HUES48 (cell line): ENCODE data around the gene IGFBP6.

Source experiments
- H3K27ac ChIP-seq: one replicate; pipeline ENCODE4 v1.7.0; 2013; ENCODE audit warnings: low read depth, low read length, inconsistent platforms
- H3K27me3 ChIP-seq: 2 replicates; pipeline ENCODE4 v1.6.1; 2013; ENCODE audit warnings: mild to moderate bottlenecking, low read length; ENCODE audit not compliant: control insufficient read depth, insufficient read depth
- H3K36me3 ChIP-seq: 2 replicates; pipeline ENCODE4 v1.6.1; 2013; ENCODE audit warnings: low read length; ENCODE audit not compliant: control insufficient read depth, insufficient read depth
- H3K4me1 ChIP-seq: 2 replicates; pipeline ENCODE4 v1.6.1; 2013; ENCODE audit warnings: mild to moderate bottlenecking, low read length; ENCODE audit not compliant: control insufficient read depth, insufficient read depth
- H3K4me3 ChIP-seq: 2 replicates; pipeline ENCODE4 v1.5.1; 2013; ENCODE audit warnings: mild to moderate bottlenecking, low read depth, low read length
- H3K9ac ChIP-seq: 2 replicates; pipeline ENCODE4 v1.6.1; 2013; ENCODE audit warnings: mild to moderate bottlenecking, low read depth, low read length, moderate library complexity
- H3K9me3 ChIP-seq: 2 replicates; pipeline ENCODE4 v1.6.1; 2013; ENCODE audit warnings: low read length; ENCODE audit not compliant: control insufficient read depth, insufficient read depth

Gene IGFBP6

DNA sequence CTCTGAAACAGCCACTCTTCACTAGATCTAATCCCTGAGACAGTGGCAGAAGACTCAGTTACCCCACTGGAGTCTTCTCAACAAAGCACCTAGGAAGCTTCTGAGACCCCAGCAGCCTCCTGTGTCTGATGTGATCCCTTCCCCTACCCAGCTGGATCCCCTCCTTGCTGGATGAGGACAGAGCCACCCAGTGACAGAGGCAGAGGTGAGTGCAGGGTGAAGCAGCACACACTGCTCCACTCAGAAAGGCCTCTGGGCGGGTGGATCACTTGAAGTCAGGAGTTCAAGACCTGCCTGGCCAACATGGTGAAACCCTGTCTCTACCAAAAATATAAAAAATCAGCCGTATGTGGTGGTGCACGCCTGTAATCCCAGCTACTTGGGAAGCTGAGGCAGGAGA, 21.0 kb upstream of the IGFBP6 start:
- no peak overlapping the region for H3K9ac ChIP-seq

GRCh38 chr12:53077030-53077429, 20.4 kb upstream of the IGFBP6 start:
- peaks cover 12% of the 10 kb centered on the region for H3K27me3 ChIP-seq
- no peak overlapping the region for H3K4me3 ChIP-seq
- no peak overlapping the region for H3K9ac ChIP-seq
- H3K9me3 ChIP-seq: no peaks in the 10 kb centered on the region
- peaks cover 11% of the 10 kb centered on the region; the same call in 1 of the 2 replicates for H3K36me3 ChIP-seq
- peaks cover 12% of the 10 kb centered on the region for H3K4me1 ChIP-seq
- H3K27ac ChIP-seq: no peak overlapping the region

More for the DNA sequence above, 21.0 kb upstream of the IGFBP6 start:
- H3K4me1 ChIP-seq: peaks cover 14% of the 10 kb centered on the region
- no peak overlapping the region for H3K27ac ChIP-seq
- peaks cover 11% of the 10 kb centered on the region; the same call in 1 of the 2 replicates for H3K36me3 ChIP-seq
- H3K4me3 ChIP-seq: no peak overlapping the region
- no peaks in the 10 kb centered on the region for H3K9me3 ChIP-seq
- H3K27me3 ChIP-seq: peaks cover 12% of the 10 kb centered on the region

GRCh38 chr12:53078425-53079225, 18.8 kb upstream of the IGFBP6 start:
- H3K9ac ChIP-seq: peak overlapping the region; percentile 5; the same call in 1 of the 2 replicates
- no peaks in the 10 kb centered on the region for H3K9me3 ChIP-seq
- H3K27ac ChIP-seq: peak overlapping the region; percentile 63
- H3K27me3 ChIP-seq: peaks cover 12% of the 10 kb centered on the region
- H3K4me1 ChIP-seq: peaks cover 3% of the 10 kb centered on the region; the same call in 1 of the 2 replicates
- 0 out of 2 replicates have a peak, but pooled peaks cover 5% of the 10 kb centered on the region for H3K36me3 ChIP-seq
- H3K4me3 ChIP-seq: peak overlapping the region; percentile 81

DNA sequence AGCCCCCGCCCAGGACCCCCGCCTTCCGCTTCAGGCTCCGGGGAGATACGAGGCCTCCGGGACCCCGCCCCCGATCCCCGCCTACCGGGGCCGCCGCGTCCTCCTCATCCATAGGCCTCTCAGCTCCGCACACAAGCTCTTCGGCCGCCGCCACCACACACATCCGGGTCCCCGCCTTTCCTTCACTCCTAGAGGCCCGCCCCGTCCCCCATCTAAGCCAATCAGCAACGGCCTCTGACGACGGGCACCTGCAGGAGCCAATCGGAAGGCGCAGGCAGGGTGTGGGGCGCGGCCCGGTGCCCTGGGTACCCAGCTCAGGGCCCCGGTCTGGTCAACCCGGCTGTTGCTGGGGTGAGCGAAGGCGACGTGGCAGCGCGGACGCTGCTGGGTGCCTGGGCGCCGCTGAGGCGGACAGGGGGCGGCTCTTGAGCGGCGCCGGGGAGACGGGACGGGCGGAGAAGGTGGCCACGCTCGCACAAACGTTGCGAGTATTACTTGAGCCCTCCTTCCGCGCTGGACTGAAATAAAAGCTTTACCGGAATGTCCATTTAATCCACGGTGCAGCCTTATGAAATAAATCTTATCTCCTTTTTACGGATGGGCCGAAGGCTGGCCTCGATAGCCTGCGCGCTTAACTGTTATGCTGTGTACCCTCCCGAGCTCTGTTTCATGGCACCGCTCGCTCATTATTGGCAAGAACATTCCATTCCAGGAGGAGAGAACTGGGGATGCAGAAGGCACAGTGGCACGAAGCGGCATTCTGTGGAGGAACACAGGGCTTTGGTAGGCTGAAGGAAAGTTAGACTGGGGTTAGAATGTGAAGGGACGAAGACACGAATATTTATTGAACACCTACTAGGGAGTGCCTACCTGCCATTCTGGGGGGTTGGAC, 18.0 kb upstream of the IGFBP6 start, which contains the start of gene SPRYD3:
SPRYD3 (minus strand) TSS at position 165 of the 892 bp plus-strand sequence; CDS start at position 108, 57 bp downstream.
- H3K27ac ChIP-seq: peak within 1 kb of the TSS; percentile 79

GRCh38 chr12:53082637-53083175, 14.8 kb upstream of the IGFBP6 start:
- Histone ChIP-seq H3K36me3 (no peaks in the 10 kb centered on the region), H3K4me1 (peaks cover 3% of the 10 kb centered on the region; the same call in 1 of the 2 replicates), H3K4me3 (no peak overlapping the region), H3K9me3 (no peaks in the 10 kb centered on the region), H3K27me3 (peaks cover 12% of the 10 kb centered on the region), H3K27ac (no peak overlapping the region), H3K9ac (no peak overlapping the region)

More for the DNA sequence above, 18.0 kb upstream of the IGFBP6 start, which contains the start of gene SPRYD3:
- peak within 1 kb of the TSS; percentile 59 for H3K9ac ChIP-seq
- H3K9me3 ChIP-seq: no peaks in the 10 kb centered on the region
- H3K4me1 ChIP-seq: peaks cover 3% of the 10 kb centered on the region; the same call in 1 of the 2 replicates
- 0 out of 2 replicates have a peak, but pooled peaks cover under 1% of the 10 kb centered on the region for H3K36me3 ChIP-seq
- H3K4me3 ChIP-seq: peak within 1 kb of the TSS; percentile 81
- peaks cover 12% of the 10 kb centered on the region for H3K27me3 ChIP-seq

- Histone ChIP-seq H3K36me3 (no peaks in the 10 kb centered on the region), H3K4me1 (0 out of 2 replicates have a peak, but pooled peaks cover under 1% of the 10 kb centered on the region), H3K27me3 (peaks cover 12% of the 10 kb centered on the region), H3K9ac (no peak overlapping the region), H3K27ac (no peak overlapping the region), H3K9me3 (no peaks in the 10 kb centered on the region), H3K4me3 (no peak overlapping the region)
These were observed 11.1 kb upstream of the IGFBP6 start for GRCh38 chr12:53086361-53086760.

GRCh38 chr12:53090105-53090504, 7.4 kb upstream of the IGFBP6 start:
- Histone ChIP-seq H3K9ac (no peak overlapping the region), H3K4me3 (no peak overlapping the region)

GRCh38 chr12:53090554-53090953, 6.9 kb upstream of the IGFBP6 start:
- Histone ChIP-seq H3K27me3 (peaks cover 11% of the 10 kb centered on the region), H3K4me1 (0 out of 2 replicates have a peak, but pooled peaks cover 3% of the 10 kb centered on the region), H3K36me3 (no peaks in the 10 kb centered on the region), H3K9me3 (no peaks in the 10 kb centered on the region), H3K9ac (no peak overlapping the region), H3K4me3 (no peak overlapping the region), H3K27ac (no peak overlapping the region)

More at GRCh38 chr12:53090105-53090504, 7.4 kb upstream of the IGFBP6 start:
- no peaks in the 10 kb centered on the region for H3K36me3 ChIP-seq
- peaks cover 11% of the 10 kb centered on the region for H3K27me3 ChIP-seq
- H3K9me3 ChIP-seq: no peaks in the 10 kb centered on the region
- 0 out of 2 replicates have a peak, but pooled peaks cover 3% of the 10 kb centered on the region for H3K4me1 ChIP-seq
- no peak overlapping the region for H3K27ac ChIP-seq

- Histone ChIP-seq H3K36me3 (no peaks in the 10 kb centered on the region), H3K4me3 (no peak overlapping the region), H3K27ac (no peak overlapping the region), H3K27me3 (peaks cover 23% of the 10 kb centered on the region), H3K9ac (no peak overlapping the region), H3K4me1 (peaks cover 9% of the 10 kb centered on the region; the same call in 1 of the 2 replicates), H3K9me3 (no peaks in the 10 kb centered on the region)
These were observed 5.7 kb upstream of the IGFBP6 start for GRCh38 chr12:53091756-53092155.

DNA sequence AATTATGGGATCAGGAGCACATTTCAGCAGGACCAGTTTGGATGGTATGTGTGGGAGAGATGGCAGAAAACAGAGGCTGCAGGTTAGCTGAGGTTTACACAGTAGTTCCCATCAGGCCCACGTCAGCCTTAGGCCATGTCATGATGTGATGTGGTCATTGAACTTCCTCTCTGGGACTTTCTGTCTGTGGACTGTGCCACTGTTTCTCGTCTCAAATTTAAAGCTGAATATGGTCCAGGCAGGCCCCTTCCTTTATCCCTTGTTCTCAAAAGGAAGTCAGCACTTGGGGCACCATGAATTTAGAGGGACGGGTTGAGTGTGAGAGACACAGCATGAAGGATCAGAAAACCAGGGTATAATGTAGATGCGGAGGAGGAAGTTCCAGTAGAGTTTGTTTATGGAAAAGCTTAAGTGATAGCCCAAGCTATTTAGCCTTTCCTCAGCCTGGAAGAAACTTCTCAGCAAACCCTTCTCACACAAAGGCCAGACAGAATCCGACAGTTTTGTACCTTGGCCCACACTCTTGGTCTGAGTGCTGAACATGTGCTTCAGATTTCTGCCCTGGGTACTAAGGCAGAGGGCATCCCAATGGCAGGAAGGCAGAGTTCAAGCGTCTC, 3.6 kb upstream of the IGFBP6 start:
- Histone ChIP-seq H3K4me1 (peaks cover 18% of the 10 kb centered on the region), H3K9ac (no peak overlapping the region), H3K27ac (peak overlapping the region; percentile 32)

More for the DNA sequence above, 3.6 kb upstream of the IGFBP6 start:
- no peak overlapping the region for H3K4me3 ChIP-seq
- H3K36me3 ChIP-seq: no peaks in the 10 kb centered on the region
- H3K9me3 ChIP-seq: no peaks in the 10 kb centered on the region
- H3K27me3 ChIP-seq: peaks cover 43% of the 10 kb centered on the region
